ENCODE results near the gene ARRDC5. TPM values are rescaled to one million over a fixed set of nuclear protein-coding genes. Genes with fewer than 3 reads are reported as not detected.

Gene ARRDC5
- total and polyA plus RNA-seq, 2 of the 13 experiments (the other 11 are each of a cell fraction or from before 2014, with no cell fraction given), result not detected

DNA sequence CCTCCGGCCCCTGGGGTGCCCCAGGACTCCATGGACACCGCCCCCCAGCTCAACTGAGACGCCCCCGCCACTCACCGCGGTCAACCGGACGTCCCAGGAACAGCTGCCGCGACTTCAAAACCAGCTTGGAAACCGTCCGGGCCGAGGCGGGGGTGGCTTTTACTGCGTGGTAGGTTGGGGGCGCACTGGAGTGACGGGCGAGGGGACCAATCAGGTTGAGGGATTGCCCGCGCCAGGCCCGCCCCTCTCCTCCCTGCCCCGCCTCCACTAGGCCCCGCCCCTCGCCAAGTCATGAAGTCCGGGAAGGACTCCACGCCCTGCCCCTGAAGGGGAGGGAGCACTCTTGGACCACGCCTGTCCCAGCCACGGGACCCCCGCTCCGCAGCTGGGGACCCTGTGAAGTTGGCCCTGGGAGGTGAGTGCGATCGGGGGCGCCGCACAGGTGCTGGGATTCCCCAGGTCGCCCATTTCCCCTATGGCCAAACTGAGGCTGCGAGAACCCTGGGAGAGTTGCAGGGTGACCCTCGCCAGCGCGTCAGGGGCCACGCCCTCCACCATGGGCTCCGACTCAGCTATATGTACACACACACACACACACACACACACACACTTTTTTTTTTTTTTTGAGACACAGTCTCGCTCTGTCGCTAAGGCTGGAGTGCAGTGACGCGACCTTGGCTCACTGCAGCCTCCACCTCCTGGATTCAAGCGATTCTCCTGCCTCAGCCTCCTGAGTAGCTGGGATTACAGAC is 35.0 kb downstream of the ARRDC5 start, which contains the start of gene PLIN3:
TSS of gene PLIN3 (minus strand) at position 134 of the 752 bp plus-strand sequence. CDS start 6,273 bp downstream, outside the sequence.
- Histone ChIP-seq H4K20me1 (ENCODE audit: insufficient read depth, low read length) (peaks cover 9% of the 10 kb centered on the region; the same call in 1 of the 2 replicates), H2AFZ (ENCODE audit: low read length) (no peak within 1 kb of the TSS), H3K4me3 (replicated peaks in 1 of 3; ENCODE audit: insufficient read depth in 1 of 3, low read depth in 2 of 3, low read length in 3 of 3) (peak within 1 kb of the TSS; percentile 83 to 99 (median 87)), H3K27ac (ENCODE audit: extremely low read length, insufficient read depth, low read length) (peak within 1 kb of the TSS; percentile 70), H3K27me3 (ENCODE audit: control insufficient read depth in 1 of 2, insufficient read depth in 2 of 2, low read length in 2 of 2) (no peaks in the 10 kb centered on the region; a peak in 1 of 5 replicates), H3K36me3 (replicated peaks in 1 of 2; ENCODE audit: control insufficient read depth in 1 of 2, insufficient read depth in 2 of 2, low read length in 2 of 2) (no peaks in the 10 kb centered on the region; a peak in 1 of 5 replicates), H3K9ac (ENCODE audit: insufficient read depth, low read depth, low read length) (peak within 1 kb of the TSS; percentile 80), H3K9me3 (ENCODE audit: low read length) (no peaks in the 10 kb centered on the region), H3K4me1 (ENCODE audit: insufficient read depth, low read length) (peaks cover 46% of the 10 kb centered on the region), H3K79me2 (ENCODE audit: insufficient read depth, low read length) (peaks cover 24% of the 10 kb centered on the region), H3K4me2 (ENCODE audit: low read depth, low read length) (peak within 1 kb of the TSS; percentile 96)
- ATAC-seq (peak; percentile 79), DNase-seq (ENCODE audit: low spot score) (peak; percentile 89), FAIRE-seq (no peak)
- intact Hi-C loops (cut with micrococcal nuclease; ENCODE audit: unreplicated experiment), result no loop called here
- in situ Hi-C loops (cut with HindIII; ENCODE audit: extremely low pct_ligation_motif_present, low pct_unique_long_range_greater_than_20kb), result no loop called here
- 4% methylated on average over 11 of the region's 46 CpGs for WGBS (ENCODE audit: low lambda C conversion rate)
- POLR2A ChIA-PET, result interaction anchor here (0.7 to 1.9 kb wide), 9 partner anchors 11 to 101 kb away, joined by 3 to 8 read pairs (median 6); partner anchors contain the start of genes FEM1A and KDM4B
- no TSS peak for BruUV-seq (replicated peaks)
- CTCF ChIA-PET (ENCODE audit: low intra/inter-chr PET ratio, low total read pairs), result no interaction called here
- TF ChIP-seq GPN1 (CRISPR knock-in tag; IDR thresholded peaks at IDR 0.05; ENCODE audit: borderline replicate concordance), result no peak
- TF ChIP-seq SRSF9 (IDR thresholded peaks at IDR 0.05; ENCODE audit: borderline replicate concordance, insufficient read depth, low read depth, low read length, poor library complexity, severe bottlenecking), result no peak
- no peak for TF ChIP-seq CBX1 (IDR thresholded peaks at IDR 0.05; ENCODE audit: low read depth)
- TF ChIP-seq, protein P1, sequence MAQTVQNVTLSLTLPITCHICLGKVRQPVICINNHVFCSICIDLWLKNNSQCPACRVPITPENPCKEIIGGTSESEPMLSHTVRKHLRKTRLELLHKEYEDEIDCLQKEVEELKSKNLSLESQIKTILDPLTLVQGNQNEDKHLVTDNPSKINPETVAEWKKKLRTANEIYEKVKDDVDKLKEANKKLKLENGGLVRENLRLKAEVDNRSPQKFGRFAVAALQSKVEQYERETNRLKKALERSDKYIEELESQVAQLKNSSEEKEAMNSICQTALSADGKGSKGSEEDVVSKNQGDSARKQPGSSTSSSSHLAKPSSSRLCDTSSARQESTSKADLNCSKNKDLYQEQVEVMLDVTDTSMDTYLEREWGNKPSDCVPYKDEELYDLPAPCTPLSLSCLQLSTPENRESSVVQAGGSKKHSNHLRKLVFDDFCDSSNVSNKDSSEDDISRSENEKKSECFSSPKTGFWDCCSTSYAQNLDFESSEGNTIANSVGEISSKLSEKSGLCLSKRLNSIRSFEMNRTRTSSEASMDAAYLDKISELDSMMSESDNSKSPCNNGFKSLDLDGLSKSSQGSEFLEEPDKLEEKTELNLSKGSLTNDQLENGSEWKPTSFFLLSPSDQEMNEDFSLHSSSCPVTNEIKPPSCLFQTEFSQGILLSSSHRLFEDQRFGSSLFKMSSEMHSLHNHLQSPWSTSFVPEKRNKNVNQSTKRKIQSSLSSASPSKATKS (CRISPR knock-in tag; IDR thresholded peaks at IDR 0.05), result no peak
- no peak for TF ChIP-seq ZNF260 (CRISPR knock-in tag; IDR thresholded peaks at IDR 0.05; ENCODE audit: borderline replicate concordance, low read depth)
- TF ChIP-seq SIN3B (IDR thresholded peaks at IDR 0.05; ENCODE audit: low read length), result no peak
- TF ChIP-seq NR2F2 (IDR thresholded peaks at IDR 0.05; ENCODE audit: borderline replicate concordance, low read depth), result no peak
- TF ChIP-seq IRX3 (CRISPR knock-in tag; IDR thresholded peaks at IDR 0.05; ENCODE audit: borderline replicate concordance, low read depth), result no peak
- TF ChIP-seq NFE2L1 (CRISPR knock-in tag; IDR thresholded peaks at IDR 0.05; ENCODE audit: borderline replicate concordance), result no peak
- no peak for TF ChIP-seq ZNF234 (CRISPR knock-in tag; conservative IDR thresholded peaks at IDR 0.05)
- no peak for TF ChIP-seq ZBTB46 (CRISPR knock-in tag; IDR thresholded peaks at IDR 0.05; ENCODE audit: borderline replicate concordance)
- no peak for TF ChIP-seq BRF2 (CRISPR knock-in tag; IDR thresholded peaks at IDR 0.05)
- TF ChIP-seq NBN (conservative IDR thresholded peaks at IDR 0.05), result no peak
- peak in 1 of 2 experiments; percentile 64; a peak in 2 of 4 replicates for TF ChIP-seq NR2F1 (CRISPR knock-in tag; IDR thresholded peaks at IDR 0.05)
- TF ChIP-seq, protein P2, sequence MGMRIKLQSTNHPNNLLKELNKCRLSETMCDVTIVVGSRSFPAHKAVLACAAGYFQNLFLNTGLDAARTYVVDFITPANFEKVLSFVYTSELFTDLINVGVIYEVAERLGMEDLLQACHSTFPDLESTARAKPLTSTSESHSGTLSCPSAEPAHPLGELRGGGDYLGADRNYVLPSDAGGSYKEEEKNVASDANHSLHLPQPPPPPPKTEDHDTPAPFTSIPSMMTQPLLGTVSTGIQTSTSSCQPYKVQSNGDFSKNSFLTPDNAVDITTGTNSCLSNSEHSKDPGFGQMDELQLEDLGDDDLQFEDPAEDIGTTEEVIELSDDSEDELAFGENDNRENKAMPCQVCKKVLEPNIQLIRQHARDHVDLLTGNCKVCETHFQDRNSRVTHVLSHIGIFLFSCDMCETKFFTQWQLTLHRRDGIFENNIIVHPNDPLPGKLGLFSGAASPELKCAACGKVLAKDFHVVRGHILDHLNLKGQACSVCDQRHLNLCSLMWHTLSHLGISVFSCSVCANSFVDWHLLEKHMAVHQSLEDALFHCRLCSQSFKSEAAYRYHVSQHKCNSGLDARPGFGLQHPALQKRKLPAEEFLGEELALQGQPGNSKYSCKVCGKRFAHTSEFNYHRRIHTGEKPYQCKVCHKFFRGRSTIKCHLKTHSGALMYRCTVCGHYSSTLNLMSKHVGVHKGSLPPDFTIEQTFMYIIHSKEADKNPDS (CRISPR knock-in tag; IDR thresholded peaks at IDR 0.05), result no peak
- no peak for TF ChIP-seq ARNTL (CRISPR knock-in tag; IDR thresholded peaks at IDR 0.05)
- no peak for TF ChIP-seq ZNF225 (CRISPR knock-in tag; IDR thresholded peaks at IDR 0.05)
